Measurements from ENCODE around the gene KRTAP10-8.
"Not testable (repeated sequence)": the region's sequence is repeated elsewhere in the genome, so short reads cannot be mapped to it uniquely, and the experiment has no call there.

KRTAP10-8 gene

DNA sequence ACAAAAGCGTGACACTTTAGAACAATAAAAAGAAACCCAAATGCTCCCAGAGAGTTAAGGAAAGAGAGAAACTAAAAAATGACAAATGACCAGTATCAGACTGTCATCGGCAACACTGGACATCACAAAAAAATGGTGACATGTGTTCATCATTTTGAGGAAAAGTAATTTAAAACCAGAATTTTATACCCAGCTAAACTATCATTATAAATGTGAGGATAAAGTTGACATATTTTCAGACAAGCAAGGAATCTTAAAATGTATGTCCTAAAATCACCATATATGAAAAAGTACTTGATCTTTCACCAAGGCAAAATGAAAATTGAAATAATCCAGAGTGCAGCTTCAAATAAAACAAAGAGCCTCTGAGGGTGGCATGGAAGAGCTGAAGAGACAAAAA is 33.0 kb downstream of the KRTAP10-8 start:
- Histone ChIP-seq H3K27ac (ENCODE audit: extremely low read depth, low read depth, low read length) (no peak overlapping the region), H3K36me3 (ENCODE audit: control insufficient read depth in 2 of 2, insufficient read depth in 1 of 2, low read length in 2 of 2) (no peaks in the 10 kb centered on the region), H3K9me3 (ENCODE audit: control insufficient read depth, insufficient read depth, low read depth, low read length) (no peaks in the 10 kb centered on the region), H3K4me3 (ENCODE audit: low read depth, low read length) (no peak overlapping the region), H3K4me1 (ENCODE audit: control insufficient read depth, insufficient read depth, low read length) (no peaks in the 10 kb centered on the region)
- ChIA-PET POLR2A (interaction anchor here (0.6 kb wide), 3 partner anchors 59 to 228 kb away, joined by 3 to 7 read pairs (median 4); no protein-coding TSS in a partner anchor), CTCF (no interaction called here)
- TF ChIP-seq SETDB1 (IDR thresholded peaks at IDR 0.05; ENCODE audit: insufficient read length, low read length) (peak; percentile 81), ZNF2 (tag by site-specific recombination; IDR thresholded peaks at IDR 0.05) (no peak)

DNA sequence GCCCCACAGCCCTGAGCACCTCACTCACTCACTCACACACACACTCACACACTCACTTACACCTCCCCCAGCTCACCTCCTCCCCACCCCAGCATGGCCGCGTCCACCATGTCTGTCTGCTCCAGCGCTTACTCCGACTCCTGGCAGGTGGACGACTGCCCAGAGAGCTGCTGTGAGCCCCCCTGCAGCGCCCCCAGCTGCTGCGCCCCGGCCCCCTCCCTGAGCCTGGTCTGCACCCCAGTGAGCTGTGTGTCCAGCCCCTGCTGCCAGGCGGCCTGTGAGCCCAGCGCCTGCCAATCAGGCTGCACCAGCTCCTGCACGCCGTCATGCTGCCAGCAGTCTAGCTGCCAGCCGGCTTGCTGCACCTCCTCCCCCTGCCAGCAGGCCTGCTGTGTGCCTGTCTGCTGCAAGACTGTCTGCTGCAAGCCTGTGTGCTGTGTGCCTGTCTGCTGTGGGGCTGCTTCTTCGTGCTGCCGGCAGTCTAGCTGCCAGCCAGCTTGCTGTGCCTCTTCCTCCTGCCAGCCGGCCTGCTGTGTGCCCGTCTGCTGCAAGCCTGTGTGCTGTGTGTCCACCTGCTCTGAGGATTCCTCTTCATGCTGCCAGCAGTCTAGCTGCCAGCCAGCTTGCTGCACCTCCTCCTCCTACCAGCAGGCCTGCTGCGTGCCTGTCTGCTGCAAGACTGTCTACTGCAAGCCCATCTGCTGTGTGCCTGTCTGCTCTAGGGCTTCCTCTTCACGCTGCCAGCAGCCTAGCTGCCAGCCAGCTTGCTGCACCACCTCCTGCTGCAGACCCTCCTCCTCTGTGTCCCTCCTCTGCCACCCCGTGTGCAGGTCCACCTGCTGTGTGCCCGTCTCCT is 34.7 kb downstream of the KRTAP10-8 start, which contains the start of gene KRTAP10-11:
Gene KRTAP10-11 (plus strand): TSS at position 49 of the 856 bp plus-strand sequence. CDS start 45 bp downstream, at position 94.
- H3K4me3 ChIP-seq (ENCODE audit: low read depth, low read length); POLR2A ChIA-PET; H3K27ac ChIP-seq (ENCODE audit: extremely low read depth, low read depth, low read length); H3K36me3 ChIP-seq (ENCODE audit: control insufficient read depth in 2 of 2, insufficient read depth in 1 of 2, low read length in 2 of 2); H3K9me3 ChIP-seq (ENCODE audit: control insufficient read depth, insufficient read depth, low read depth, low read length); H3K4me1 ChIP-seq (ENCODE audit: control insufficient read depth, insufficient read depth, low read length): not testable (repeated sequence)
- CTCF ChIA-PET, result interaction anchor here (0.6 kb wide), 1 partner anchor 91 kb away, joined by 3 read pairs; no protein-coding TSS in a partner anchor

DNA sequence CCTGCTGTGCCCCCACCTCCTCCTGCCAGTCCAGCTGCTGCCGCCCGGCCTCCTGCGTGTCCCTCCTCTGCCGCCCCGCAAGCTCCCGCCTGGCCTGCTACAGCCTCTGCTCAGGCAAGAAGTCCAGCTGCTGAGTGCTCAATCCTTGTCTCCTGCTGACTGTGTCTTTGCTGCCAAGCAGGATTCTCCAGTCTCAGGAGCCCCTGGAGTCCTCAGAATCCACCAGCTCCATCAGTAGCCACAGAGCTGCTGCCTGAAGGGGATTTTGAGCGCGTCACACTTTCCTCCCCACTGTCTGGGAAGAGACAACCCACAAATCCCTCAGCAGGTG is 35.3 kb downstream of the KRTAP10-8 start:
- CTCF ChIA-PET, result interaction anchor here (0.6 kb wide), 1 partner anchor 91 kb away, joined by 3 read pairs; no protein-coding TSS in a partner anchor
- no peak overlapping the region for H3K4me3 ChIP-seq (ENCODE audit: low read depth, low read length)
- H3K4me1 ChIP-seq (ENCODE audit: control insufficient read depth, insufficient read depth, low read length), result no peaks in the 10 kb centered on the region
- POLR2A ChIA-PET, result interaction anchor here (0.6 kb wide), 1 partner anchor 889 kb away, joined by 3 read pairs; no protein-coding TSS in a partner anchor
- TF ChIP-seq ZNF521 (tag by site-specific recombination; IDR thresholded peaks at IDR 0.05), result no peak
- TF ChIP-seq ZIC2 (tag by site-specific recombination; IDR thresholded peaks at IDR 0.05), result peak; percentile 89
- H3K27ac ChIP-seq (ENCODE audit: extremely low read depth, low read depth, low read length), result no peak overlapping the region
- H3K36me3 ChIP-seq (ENCODE audit: control insufficient read depth in 2 of 2, insufficient read depth in 1 of 2, low read length in 2 of 2), result no peaks in the 10 kb centered on the region
- no peaks in the 10 kb centered on the region for H3K9me3 ChIP-seq (ENCODE audit: control insufficient read depth, insufficient read depth, low read depth, low read length)

DNA sequence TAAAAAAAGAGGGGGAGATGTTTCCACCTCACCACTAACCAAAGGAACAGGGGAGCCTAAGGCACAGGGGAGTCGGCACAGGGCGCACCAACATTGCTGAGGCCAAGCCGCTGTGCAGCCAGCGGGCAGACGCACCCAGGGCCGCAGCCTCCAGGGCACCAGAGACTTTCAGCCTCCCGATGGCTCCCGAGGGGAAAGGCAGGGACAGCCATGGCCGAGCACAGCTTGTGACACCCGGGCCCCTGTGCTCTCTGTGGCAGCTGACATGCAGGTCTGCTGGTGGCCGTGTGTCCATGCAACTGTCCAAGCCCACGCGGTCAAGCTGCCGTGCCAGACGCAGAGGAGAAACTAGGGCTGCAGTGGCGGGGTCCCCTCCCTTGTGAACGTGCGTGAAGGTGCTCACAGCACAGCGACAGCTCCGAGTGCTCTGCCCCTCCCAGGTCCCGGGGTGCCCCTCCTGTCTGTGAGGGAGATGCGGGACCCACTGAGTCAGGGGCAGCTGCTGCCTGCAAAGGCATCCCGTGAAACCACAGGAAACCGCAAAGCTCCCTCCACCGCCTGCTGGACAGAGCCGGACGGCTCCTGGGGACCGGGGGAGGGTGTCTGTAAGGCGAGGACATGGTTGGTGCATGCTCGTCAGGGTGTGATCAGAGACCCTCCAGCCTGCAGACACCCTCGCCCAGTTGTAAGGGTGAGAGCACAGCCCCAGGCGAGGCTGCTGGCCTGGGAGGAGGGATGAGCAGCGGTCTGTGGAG is 36.9 kb downstream of the KRTAP10-8 start:
- H3K4me3 ChIP-seq (ENCODE audit: low read depth, low read length), result no peak overlapping the region
- POLR2A ChIA-PET, result no interaction called here
- H3K4me1 ChIP-seq (ENCODE audit: control insufficient read depth, insufficient read depth, low read length), result no peaks in the 10 kb centered on the region
- CTCF ChIA-PET, result interaction anchor here (0.7 kb wide), 1 partner anchor 145 kb away, joined by 4 read pairs; no protein-coding TSS in a partner anchor
- H3K36me3 ChIP-seq (ENCODE audit: control insufficient read depth in 2 of 2, insufficient read depth in 1 of 2, low read length in 2 of 2), result no peaks in the 10 kb centered on the region
- no peak overlapping the region for H3K27ac ChIP-seq (ENCODE audit: extremely low read depth, low read depth, low read length)
- H3K9me3 ChIP-seq (ENCODE audit: control insufficient read depth, insufficient read depth, low read depth, low read length), result no peaks in the 10 kb centered on the region
- TF ChIP-seq ZNF701 (tag by site-specific recombination; IDR thresholded peaks at IDR 0.05) (no peak), REPIN1 (tag by site-specific recombination; IDR thresholded peaks at IDR 0.05; ENCODE audit: low read depth) (no peak), ZNF521 (tag by site-specific recombination; IDR thresholded peaks at IDR 0.05) (no peak), ZNF114 (tag by site-specific recombination; IDR thresholded peaks at IDR 0.05) (no peak), ZNF670 (tag by site-specific recombination; IDR thresholded peaks at IDR 0.05; ENCODE audit: low read depth) (no peak), YY1 (tag by site-specific recombination; IDR thresholded peaks at IDR 0.05) (no peak), ZNF776 (tag by site-specific recombination; IDR thresholded peaks at IDR 0.05; ENCODE audit: borderline replicate concordance) (no peak), ZNF791 (tag by site-specific recombination; IDR thresholded peaks at IDR 0.05) (no peak), SCRT1 (tag by site-specific recombination; IDR thresholded peaks at IDR 0.05; ENCODE audit: borderline replicate concordance) (no peak), ZFP3 (tag by site-specific recombination; IDR thresholded peaks at IDR 0.05; ENCODE audit: low read depth) (no peak), ZNF555 (tag by site-specific recombination; conservative IDR thresholded peaks at IDR 0.05) (no peak)
- TF ChIP-seq, protein P1, sequence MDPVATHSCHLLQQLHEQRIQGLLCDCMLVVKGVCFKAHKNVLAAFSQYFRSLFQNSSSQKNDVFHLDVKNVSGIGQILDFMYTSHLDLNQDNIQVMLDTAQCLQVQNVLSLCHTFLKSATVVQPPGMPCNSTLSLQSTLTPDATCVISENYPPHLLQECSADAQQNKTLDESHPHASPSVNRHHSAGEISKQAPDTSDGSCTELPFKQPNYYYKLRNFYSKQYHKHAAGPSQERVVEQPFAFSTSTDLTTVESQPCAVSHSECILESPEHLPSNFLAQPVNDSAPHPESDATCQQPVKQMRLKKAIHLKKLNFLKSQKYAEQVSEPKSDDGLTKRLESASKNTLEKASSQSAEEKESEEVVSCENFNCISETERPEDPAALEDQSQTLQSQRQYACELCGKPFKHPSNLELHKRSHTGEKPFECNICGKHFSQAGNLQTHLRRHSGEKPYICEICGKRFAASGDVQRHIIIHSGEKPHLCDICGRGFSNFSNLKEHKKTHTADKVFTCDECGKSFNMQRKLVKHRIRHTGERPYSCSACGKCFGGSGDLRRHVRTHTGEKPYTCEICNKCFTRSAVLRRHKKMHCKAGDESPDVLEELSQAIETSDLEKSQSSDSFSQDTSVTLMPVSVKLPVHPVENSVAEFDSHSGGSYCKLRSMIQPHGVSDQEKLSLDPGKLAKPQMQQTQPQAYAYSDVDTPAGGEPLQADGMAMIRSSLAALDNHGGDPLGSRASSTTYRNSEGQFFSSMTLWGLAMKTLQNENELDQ (tag by site-specific recombination; IDR thresholded peaks at IDR 0.05; ENCODE audit: low read depth), result no peak
- TF ChIP-seq, protein P2, sequence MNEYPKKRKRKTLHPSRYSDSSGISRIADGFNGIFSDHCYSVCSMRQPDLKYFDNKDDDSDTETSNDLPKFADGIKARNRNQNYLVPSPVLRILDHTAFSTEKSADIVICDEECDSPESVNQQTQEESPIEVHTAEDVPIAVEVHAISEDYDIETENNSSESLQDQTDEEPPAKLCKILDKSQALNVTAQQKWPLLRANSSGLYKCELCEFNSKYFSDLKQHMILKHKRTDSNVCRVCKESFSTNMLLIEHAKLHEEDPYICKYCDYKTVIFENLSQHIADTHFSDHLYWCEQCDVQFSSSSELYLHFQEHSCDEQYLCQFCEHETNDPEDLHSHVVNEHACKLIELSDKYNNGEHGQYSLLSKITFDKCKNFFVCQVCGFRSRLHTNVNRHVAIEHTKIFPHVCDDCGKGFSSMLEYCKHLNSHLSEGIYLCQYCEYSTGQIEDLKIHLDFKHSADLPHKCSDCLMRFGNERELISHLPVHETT (tag by site-specific recombination; IDR thresholded peaks at IDR 0.05), result no peak
- TF ChIP-seq, protein P3, sequence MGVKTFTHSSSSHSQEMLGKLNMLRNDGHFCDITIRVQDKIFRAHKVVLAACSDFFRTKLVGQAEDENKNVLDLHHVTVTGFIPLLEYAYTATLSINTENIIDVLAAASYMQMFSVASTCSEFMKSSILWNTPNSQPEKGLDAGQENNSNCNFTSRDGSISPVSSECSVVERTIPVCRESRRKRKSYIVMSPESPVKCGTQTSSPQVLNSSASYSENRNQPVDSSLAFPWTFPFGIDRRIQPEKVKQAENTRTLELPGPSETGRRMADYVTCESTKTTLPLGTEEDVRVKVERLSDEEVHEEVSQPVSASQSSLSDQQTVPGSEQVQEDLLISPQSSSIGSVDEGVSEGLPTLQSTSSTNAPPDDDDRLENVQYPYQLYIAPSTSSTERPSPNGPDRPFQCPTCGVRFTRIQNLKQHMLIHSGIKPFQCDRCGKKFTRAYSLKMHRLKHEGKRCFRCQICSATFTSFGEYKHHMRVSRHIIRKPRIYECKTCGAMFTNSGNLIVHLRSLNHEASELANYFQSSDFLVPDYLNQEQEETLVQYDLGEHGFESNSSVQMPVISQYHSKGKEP (tag by site-specific recombination; IDR thresholded peaks at IDR 0.05), result no peak
- TF ChIP-seq, protein P4, sequence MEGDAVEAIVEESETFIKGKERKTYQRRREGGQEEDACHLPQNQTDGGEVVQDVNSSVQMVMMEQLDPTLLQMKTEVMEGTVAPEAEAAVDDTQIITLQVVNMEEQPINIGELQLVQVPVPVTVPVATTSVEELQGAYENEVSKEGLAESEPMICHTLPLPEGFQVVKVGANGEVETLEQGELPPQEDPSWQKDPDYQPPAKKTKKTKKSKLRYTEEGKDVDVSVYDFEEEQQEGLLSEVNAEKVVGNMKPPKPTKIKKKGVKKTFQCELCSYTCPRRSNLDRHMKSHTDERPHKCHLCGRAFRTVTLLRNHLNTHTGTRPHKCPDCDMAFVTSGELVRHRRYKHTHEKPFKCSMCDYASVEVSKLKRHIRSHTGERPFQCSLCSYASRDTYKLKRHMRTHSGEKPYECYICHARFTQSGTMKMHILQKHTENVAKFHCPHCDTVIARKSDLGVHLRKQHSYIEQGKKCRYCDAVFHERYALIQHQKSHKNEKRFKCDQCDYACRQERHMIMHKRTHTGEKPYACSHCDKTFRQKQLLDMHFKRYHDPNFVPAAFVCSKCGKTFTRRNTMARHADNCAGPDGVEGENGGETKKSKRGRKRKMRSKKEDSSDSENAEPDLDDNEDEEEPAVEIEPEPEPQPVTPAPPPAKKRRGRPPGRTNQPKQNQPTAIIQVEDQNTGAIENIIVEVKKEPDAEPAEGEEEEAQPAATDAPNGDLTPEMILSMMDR (tag by site-specific recombination; IDR thresholded peaks at IDR 0.05), result no peak

All from HEK293 (cell line).